GM19023 (cell line): ENCODE data around the gene NPAS3.

Experiments
- ATAC-seq: cut with Tn5 transposase; IDR thresholded peaks from one replicate; pipeline ENCODE4 v1.9.1; 2021; ENCODE audit warnings: mild to moderate bottlenecking, moderate library complexity; ENCODE audit not compliant: unreplicated experiment

Gene NPAS3

GRCh38 chr14:33163109-33163508 lies 224.4 kb downstream of the NPAS3 start:
- ATAC-seq = no peak

DNA sequence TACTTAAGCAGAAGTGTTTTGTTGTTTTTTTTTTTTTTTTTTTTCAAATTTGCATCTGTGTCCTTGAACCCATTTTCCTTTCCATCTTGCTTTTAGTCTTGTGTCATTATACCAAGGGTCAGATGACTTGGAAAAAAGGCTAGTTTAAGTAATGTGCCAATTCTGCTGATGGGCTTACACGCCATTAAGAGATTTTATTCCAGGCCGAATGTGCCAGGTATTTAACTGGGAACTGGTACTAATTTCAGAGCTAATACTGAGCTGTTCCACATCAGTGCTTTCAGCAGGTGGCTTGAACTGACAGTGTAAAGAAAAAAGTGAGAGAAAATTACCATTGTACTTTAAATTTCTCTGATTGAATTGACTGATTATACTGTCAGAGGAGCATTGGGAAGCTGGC lies 224.9 kb downstream of the NPAS3 start:
- ATAC-seq = no peak

GRCh38 chr14:33165144-33165925 lies 226.7 kb downstream of the NPAS3 start:
- no peak for ATAC-seq

DNA sequence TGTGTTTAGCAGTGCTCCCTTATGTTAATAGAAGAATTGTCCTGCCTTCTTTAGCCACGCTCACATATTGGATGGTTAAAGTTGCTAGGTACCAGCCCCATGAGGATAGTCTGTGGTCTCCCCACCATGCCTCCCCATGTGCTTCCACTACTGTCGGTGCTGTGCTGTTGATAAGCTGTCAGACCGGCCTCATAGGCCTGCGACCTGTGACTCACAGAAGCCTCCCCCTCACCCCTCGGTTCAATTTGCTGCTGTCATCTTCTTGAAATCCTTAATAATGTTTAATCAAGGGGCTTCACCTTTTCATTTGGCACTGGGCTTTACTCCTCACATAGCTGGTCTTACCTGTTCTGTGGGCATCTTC lies 227.2 kb downstream of the NPAS3 start:
- no peak for ATAC-seq

- ATAC-seq = no peak
Measured at GRCh38 chr14:33175951-33176350, 237.3 kb downstream of the NPAS3 start.

GRCh38 chr14:33184587-33184986 lies 245.9 kb downstream of the NPAS3 start:
- no peak for ATAC-seq

GRCh38 chr14:33186656-33187055 lies 248.0 kb downstream of the NPAS3 start:
- no peak for ATAC-seq

- ATAC-seq = no peak
Measured at GRCh38 chr14:33188880-33189279, 250.2 kb downstream of the NPAS3 start.

- no peak for ATAC-seq
Measured at GRCh38 chr14:33191855-33192254, 253.2 kb downstream of the NPAS3 start.

DNA sequence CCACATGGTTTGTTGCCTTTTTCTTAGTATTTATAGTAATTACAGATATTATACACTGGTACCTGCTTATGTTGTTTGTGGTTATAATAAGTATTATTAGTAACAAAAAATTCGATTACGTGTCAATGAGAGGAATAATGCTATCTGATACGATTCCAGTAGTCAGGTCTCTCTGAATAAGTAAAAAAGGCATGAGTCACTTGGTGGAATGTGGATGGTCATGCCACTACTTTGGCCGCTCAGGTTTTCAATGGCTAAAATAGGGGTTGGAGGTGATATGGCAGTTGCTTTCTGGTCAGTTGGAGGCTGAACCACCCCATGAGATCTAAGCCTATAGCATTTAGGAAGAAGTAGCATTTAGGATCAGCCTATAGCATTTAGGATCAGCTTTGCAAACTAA lies 255.9 kb downstream of the NPAS3 start:
- no peak for ATAC-seq

- ATAC-seq = no peak
Measured at GRCh38 chr14:33198684-33199083, 260.0 kb downstream of the NPAS3 start.

- ATAC-seq = no peak
Measured at GRCh38 chr14:33201116-33201515, 262.4 kb downstream of the NPAS3 start.

DNA sequence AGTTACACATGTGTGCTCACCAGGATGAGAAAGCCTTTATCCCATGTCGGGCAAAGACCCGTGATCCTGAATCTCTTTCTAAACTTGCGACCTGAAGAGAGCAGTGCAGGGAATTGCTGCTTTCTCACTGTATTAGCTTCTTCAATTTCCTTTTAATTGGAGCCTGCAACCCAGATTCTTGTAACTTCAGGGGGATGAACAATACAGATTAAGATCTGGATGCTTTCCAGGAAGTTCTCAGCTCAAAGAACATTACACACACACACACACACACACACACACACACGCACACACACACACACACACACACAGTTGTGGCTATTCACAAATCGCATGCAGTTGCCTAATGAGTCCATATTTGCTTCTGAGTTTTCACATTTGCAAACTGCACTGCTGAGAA lies 268.3 kb downstream of the NPAS3 start:
- no peak for ATAC-seq

DNA sequence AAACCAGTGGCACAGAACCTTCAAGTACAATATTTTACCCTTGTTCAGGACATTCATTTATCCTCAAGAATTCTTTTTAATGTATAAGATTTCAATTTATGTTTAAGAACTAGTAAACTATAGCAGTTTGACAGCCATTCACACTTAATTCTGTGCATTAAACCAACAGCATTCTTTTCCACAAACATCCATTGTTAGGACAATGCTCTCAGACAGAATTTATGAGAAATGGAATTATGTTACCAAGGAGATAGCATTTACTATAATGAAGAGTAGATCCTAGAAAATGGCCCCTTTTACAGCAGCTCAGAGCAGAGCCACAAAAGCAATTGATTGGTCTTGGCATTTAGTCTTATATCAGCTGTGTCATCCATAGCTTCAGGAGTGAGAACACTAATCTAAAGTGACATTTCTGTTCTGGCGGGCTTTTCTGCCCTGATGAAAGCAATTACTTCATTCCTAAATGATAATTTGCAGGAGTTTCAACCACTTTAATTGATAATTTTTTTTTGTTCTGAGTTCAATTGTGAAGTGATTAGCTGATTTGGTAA lies 268.9 kb downstream of the NPAS3 start:
- no peak for ATAC-seq

DNA sequence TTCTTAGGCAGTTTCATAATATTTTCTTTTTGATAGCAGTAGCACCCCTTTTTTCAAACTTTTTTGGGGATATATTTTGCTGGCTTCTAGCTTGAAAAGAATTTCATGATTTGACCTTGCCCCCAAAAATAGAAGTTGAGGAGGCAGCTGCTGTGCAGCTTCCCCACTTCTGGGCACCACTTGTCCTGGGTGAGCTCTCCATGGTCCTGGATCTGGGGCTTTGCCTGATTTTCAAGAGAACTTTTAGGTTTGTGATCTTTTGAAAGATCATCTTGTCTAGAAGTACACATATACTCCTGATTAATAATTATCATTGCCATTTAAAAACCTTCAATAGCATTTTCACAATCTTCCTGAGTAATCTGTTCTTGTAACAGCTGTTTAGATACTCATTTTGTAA lies 271.6 kb downstream of the NPAS3 start:
- ATAC-seq = no peak

GRCh38 chr14:33218026-33218425 lies 279.3 kb downstream of the NPAS3 start:
- ATAC-seq = no peak

GRCh38 chr14:33219957-33220356 lies 281.3 kb downstream of the NPAS3 start:
- no peak for ATAC-seq

DNA sequence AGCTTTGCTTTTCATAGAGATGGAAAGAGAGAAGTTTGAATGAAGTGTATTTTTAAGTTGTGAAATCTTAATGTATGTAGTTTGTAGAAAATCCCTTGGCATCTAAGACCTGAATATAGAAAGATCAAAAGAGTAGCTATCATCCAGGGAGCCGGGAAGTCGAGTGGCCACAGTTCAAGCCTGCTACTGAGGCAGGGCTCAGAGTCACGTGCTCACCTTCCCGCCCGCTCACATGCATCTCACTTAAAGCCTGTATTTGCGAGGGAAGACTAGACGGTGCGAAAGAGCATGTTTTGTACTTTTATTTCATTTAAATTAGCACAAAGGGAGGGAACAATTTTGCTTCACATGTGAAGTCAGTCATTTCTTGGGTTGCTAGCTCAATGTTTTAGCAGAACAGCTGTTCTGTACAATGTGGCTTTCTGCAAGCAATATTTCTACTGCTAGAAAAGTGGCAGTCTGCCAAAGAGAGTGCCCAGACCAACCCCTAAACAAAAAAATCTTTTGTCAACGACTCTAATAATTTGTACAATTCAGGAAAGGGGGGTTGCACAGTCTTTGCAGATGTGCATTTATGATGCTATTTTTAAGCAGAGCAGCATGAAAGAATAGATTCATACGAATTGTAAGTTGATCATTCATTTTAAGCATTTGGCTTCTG lies 290.7 kb downstream of the NPAS3 start:
- no peak for ATAC-seq

DNA sequence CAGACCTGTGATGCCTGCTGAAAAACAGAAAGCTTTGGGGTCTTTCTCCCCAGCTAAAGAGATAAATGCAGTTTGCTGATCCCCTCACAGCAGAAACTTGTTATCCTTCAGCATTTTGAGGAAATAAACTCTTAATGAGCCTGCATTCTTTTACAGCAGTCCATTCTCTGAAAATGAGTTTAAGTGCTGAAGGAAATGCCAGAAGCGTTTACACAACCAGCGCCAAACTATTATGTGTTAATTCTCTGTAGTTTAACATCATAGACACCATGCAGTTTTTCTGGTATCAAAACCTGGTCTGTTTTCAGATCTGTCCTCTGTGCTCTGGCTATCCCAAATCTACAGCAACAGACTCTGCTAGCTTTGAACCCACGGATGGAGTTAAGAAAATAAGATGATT lies 291.3 kb downstream of the NPAS3 start:
- no peak for ATAC-seq

DNA sequence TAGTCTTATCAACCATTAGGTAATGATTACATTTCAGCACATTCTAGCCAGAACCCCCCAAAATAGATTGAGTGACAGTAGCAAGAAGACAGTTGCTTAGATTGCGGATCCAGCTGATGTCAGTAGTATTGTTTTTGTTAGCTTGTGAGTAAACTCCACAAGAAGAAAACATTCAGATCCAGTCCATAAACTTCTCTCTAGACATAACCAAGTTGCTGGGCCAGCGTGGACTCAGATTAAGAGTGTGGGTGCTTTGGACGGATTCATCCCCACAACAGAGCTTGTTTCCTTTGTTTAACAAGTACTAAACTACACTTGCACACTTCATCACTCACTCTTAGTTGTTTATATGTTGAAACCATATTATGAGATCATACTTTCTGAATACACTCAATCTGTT lies 293.4 kb downstream of the NPAS3 start:
- ATAC-seq = no peak

DNA sequence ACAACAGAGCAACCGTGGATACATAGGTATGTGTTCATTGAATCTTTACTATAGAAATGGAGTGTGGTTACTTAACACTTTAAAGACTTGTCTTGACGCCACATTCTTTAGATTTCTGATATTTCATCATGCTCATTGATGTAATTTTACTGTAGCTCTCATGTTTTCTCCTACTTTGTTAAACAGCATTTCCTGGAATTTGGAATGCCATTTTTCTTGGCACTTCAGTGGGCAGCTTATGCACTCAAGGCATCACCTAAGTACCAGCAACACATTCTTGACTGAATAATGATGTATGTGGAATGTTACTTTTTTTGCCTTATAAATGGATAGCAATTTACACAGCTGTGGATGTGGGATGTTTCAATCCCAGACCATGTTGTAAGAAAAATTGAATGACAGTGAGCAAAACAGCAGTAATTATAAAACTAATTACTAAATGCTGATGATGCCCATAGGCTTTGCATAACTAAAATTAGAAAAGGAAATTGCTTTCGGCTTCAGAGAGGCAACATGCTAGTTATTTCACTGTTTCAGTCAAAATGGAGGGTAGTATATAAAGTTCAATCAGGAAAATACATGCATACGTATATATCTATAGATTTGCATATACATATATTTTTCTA lies 298.5 kb downstream of the NPAS3 start:
- ATAC-seq = no peak

GRCh38 chr14:33239465-33239864 lies 300.8 kb downstream of the NPAS3 start:
- ATAC-seq = no peak
